Pulmonary artery endothelial cell (primary cell): ENCODE data around the gene TACSTD2. TPM values are rescaled to one million over a fixed set of nuclear protein-coding genes. Genes with fewer than 3 reads are reported as not detected.
"Not testable (repeated sequence)": the region's sequence is repeated elsewhere in the genome, so short reads cannot be mapped to it uniquely, and the experiment has no call there.

Experiments
- DNase-seq: peaks from one replicate; pipeline ENCODE4 v3.0.0-alpha.2; 2011; ENCODE audit warnings: low read depth, low spot score
- total RNA-seq: library from RNA; depleted of rRNA; stranded (reverse); fragments of >200 nt; gene quantifications from 2 replicates; pipeline ENCODE4 v1.2.3, GENCODE V29; 2014

TACSTD2 gene
- total RNA-seq, 1 donor from 2014 or later: 0.79 TPM

- no peak for DNase-seq
These were observed 10.7 kb downstream of the TACSTD2 start for GRCh38 chr1:58566339-58566738.

DNA sequence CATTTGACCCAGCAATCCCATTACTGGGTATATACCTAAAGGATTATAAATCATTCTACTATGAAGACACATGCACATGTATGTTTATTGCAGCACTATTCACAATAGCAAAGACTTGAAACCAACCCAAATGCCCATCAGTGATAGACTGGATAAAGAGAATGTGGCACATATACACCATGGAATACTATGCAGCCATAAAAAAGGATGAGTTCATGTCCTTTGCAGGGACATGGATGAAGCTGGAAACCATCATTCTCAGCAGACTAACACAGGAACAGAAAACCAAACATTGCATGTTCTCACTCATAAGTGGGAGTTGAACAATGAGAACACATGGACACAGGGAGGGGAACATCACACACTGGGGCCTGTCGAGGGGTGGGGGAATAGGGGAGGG is 13.3 kb downstream of the TACSTD2 start:
- DNase-seq: not testable (repeated sequence)

DNA sequence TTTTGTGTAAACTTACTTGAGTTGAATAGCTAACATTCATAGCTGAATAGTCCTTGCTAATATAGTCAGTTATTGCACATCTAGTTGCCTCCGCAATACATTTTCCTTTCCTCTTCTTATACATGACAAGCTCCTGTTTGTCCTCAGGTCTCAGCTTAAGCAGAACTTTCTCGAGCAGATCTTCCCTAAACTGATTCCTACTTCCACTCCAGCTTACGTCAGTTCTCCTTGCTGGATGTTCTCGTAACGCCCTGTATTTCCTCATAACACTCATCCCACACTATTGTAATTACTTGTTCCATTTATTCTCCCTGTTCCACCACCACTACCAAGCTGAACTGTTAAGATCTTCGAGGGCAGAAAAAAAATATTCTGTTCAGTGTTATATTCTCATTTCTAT is 15.4 kb downstream of the TACSTD2 start:
- DNase-seq: no peak

- no peak for DNase-seq
These were observed 21.7 kb downstream of the TACSTD2 start for GRCh38 chr1:58555393-58555792.

DNA sequence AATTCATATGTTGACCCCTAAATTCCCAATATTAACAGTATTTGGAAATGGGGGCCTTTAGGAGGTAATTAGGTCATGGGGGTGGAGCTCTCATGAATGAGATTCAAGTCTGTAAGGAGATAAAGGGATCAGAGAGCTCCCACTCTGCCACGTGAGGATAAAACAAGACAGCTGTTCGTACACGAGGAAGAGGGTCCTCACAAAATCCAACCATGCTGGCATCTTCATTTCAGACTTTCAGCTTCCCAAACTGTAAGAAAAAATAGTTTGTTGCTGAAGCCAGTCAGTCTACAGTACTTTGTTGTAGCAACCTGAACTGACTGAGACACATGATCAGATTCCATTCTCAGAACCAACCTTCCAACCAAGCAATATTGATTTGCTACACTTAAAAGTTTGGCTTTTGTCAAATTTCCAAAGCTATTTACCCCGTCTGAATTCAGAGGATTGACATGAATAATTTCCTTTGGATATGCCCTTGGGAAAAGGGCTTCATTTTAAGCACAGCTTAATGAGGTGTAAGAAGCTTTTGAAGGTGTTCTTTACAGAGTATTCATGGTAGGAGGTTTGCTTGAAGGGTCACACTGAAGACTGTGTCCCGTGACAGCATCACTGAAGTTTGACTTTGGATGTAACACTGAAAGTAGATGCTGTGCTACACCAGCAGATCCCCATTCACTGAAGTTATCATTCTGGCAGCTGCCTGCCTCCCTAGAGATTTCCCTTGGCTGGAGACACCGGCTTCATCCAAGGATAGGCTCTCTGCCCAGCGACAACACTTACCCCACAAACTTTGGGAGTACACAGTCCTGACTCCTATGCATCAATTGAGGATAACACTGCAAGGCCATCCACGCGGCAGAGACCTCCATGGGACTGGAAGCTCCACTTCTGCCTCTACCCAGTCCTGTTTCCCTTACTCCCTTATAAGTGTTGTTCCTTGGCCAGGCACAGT is 25.6 kb downstream of the TACSTD2 start:
- DNase-seq: no peak

GRCh38 chr1:58549291-58549690 is 27.8 kb downstream of the TACSTD2 start:
- not testable (repeated sequence) for DNase-seq

GRCh38 chr1:58548371-58548770 is 28.7 kb downstream of the TACSTD2 start:
- no peak for DNase-seq

GRCh38 chr1:58546520-58547308 is 30.3 kb downstream of the TACSTD2 start, which contains the start of gene OMA1:
OMA1 (minus strand) TSS chr1:58546726; CDS start chr1:58539294, 7,432 bp downstream.
- peak; percentile 96 for DNase-seq

DNA sequence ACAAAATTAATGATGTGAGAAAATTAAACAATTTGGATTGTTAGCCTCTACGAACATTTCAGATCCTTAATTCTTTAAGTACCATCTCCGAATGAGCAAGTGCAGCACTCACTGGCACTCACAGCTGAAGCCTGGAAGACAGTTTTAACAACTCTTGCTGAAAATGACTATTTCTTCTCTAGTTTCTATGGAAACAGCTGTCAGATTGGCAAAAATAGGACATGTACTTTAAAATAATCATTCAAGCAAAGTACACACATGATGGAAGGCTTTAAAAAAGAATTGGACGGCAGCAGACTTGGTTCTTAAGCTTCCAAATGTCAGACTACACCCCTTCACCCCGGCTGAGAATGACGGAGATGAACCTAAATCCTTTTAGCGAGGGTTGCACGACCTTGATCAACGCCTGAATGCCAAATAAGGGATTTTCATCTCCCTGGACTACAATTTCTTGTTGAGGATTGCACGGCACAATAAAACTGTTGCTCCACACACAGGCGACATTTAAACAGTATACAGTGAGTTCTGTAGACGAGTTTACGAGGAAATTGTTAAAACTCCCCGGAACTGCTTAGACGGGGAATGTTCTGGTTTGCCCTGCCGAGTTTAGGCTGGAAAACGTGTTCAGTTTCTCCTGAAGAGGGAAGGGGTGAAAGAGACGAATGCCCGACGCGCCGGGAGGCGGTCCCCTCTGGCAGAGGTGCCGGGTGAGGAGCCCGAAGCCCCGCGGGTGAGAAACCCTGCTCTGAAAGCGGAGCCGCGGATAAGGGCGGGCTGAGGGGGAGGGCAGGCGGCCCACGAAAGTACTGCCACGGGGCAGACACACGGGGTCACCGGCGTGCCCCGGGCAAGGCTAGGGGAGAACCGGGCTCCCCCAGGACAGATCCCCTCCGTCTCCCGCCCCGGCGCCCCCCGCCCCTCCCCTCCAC is 31.2 kb downstream of the TACSTD2 start:
- peak; percentile 24 for DNase-seq

DNA sequence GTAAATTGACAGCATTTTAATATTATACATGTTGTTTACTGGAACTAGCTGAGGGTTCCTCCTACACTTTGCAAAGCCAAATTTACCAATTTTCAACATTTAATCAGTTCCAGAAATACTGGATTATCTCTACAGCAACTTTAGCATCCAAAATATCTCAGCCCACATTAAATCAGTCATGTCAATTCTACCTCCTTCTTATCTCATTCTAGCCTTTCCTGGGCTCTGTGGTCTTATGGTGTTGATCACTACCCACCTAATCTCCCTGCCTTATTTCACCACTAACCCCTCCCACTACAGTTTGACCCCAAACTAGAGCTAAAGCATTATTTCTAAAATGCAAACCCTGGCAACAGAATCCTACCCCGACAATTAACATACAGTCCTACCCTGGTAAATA is 33.8 kb downstream of the TACSTD2 start:
- DNase-seq: no peak

DNA sequence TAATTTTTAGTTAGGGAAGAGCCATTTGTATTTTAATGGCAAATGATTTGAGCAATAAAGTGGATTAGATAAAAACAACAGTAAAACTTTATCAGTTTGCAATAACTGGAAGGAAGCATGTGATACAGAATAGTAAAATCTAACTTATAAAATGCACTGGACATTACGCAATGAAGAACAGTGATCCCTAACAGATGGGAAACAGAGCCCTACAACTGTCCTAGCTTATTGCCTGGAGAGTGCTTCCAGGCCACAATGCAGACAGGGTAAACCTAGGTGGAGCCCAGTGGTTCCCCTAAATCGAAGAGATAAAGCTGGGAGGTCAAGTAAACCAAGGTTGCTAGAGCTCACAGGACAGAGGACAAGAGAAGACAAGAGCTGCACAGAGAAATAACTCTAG is 37.5 kb downstream of the TACSTD2 start:
- no peak for DNase-seq

DNA sequence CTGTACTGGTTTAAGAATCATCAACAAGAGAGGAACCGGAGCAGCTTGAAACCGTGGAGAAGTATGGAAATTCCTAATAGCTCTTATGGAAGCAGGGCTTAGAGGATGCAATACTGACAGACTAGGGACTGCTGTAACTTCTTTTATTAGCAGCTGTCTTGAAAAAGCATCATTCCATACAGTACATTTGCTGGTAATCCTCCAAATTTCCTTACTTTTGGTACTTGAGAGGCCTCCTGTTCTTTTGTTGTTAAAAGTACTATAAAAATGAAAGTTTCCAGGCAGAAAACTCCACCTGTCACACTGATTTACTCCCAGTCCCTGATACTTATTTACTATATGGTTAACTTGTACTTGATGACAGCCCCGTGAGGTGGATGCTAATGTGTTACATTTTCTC is 38.2 kb downstream of the TACSTD2 start:
- DNase-seq: no peak

DNA sequence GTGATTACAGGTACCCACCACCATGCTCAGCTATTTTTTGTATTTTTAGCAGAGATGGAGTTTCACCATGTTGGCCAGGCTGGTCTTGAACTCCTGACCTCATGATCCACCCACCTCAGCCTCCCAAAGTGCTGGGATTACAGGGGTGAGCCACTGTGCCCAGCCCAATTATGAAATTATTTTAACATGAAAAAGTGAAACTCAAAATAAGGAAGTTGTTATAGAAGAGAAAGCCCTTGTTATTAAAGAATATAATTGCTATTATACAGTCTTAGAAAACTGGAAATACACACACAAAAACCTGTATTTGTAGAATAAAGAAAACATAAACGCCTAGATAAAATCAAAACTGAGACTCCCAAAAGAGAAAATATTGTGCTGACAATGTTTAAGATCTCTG is 45.2 kb downstream of the TACSTD2 start:
- not testable (repeated sequence) for DNase-seq

- DNase-seq: no peak
These were observed 47.8 kb downstream of the TACSTD2 start for GRCh38 chr1:58529284-58529683.

DNA sequence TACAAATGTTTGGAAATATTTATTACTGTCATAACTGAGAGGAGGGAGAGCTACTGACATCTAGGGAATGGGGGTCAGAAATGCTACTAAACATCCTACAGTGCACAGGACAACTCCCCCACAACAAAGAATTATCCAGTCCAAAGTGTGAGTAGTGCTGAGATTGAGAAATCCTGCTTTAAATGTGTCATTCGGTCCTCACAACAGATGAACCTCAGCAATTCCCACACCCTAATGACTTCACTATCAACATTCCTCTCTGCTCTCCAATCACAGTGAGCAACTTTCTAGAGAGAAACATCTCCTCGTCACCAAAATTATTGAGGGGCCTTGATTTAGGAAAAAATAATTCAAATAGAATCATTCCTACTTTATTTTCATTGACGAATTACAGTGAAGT is 48.5 kb downstream of the TACSTD2 start:
- DNase-seq: no peak

Other genes starting within 250 kb of the TACSTD2 start
- 8.8 and 20.6 TPM in 2 replicates for gene OMA1, start 30.5 kb downstream of the TACSTD2 start, total RNA-seq
- gene MYSM1, start 122.8 kb upstream of the TACSTD2 start, total RNA-seq: 12.2 and 16.5 TPM in 2 replicates
- gene JUN, start 206.8 kb upstream of the TACSTD2 start, total RNA-seq: 164 and 169 TPM in 2 replicates